ENCODE data around the gene EID2.

DNA sequence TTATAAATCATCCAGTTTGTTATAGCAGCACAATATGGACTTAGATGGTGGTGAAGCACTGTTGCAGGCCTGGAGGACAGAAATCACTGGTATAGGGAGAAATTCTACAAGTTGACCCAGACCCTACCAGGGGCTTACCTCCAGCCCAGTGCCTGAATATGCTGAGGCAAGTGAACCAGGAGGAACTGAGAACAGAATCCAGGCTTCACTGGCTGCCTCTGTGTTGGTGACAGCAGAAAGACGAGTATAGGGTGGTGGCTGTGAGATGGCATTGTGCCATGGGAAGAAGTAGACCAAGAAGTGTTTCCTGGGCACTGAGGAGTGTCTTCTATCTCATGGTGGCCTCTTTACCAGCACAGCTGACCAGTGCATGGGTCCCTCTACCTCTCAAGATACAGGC is 15.9 kb upstream of the EID2 start:
- TF ChIP-seq YY1 (IDR thresholded peaks at IDR 0.05; ENCODE audit: insufficient read depth, insufficient read length) (no peak), SUZ12 (IDR thresholded peaks at IDR 0.05; ENCODE audit: extremely low read depth, insufficient read depth, insufficient read length) (no peak)
